Thyroid gland (tissue), 4 donors: Measurements from ENCODE around the gene SNX21.

Experiments
- POLR2A ChIP-seq, 2 donors: fragments of 450-650 bp; IDR thresholded peaks; one replicate each; pipeline ENCODE4 v1.6.1; 2017; ENCODE audit warnings: antibody characterized with exemption in 2 of 2, mild to moderate bottlenecking in 2 of 2, moderate library complexity in 1 of 2
- TF ChIP-seq, protein P1 (sequence below), 6 experiments: fragments of 200-600 bp in 3 of 6; fragments of 450-650 bp in 3 of 6; sonication (generic) in 3 of 6; IDR thresholded peaks; one replicate each; pipeline ENCODE4 v1.5.1; 2016 to 2019; ENCODE audit warnings: antibody characterized with exemption in 6 of 6, mild to moderate bottlenecking in 2 of 6, inconsistent platforms in 1 of 6, moderate library complexity in 1 of 6

GRCh38 chr20:45821947-45822346 is 11.7 kb upstream of the SNX21 start:
- TF ChIP-seq, protein P1, sequence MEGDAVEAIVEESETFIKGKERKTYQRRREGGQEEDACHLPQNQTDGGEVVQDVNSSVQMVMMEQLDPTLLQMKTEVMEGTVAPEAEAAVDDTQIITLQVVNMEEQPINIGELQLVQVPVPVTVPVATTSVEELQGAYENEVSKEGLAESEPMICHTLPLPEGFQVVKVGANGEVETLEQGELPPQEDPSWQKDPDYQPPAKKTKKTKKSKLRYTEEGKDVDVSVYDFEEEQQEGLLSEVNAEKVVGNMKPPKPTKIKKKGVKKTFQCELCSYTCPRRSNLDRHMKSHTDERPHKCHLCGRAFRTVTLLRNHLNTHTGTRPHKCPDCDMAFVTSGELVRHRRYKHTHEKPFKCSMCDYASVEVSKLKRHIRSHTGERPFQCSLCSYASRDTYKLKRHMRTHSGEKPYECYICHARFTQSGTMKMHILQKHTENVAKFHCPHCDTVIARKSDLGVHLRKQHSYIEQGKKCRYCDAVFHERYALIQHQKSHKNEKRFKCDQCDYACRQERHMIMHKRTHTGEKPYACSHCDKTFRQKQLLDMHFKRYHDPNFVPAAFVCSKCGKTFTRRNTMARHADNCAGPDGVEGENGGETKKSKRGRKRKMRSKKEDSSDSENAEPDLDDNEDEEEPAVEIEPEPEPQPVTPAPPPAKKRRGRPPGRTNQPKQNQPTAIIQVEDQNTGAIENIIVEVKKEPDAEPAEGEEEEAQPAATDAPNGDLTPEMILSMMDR (IDR thresholded peaks at IDR 0.05) = no peak
- TF ChIP-seq POLR2A (IDR thresholded peaks at IDR 0.05) = no peak
